Adrenal gland (tissue), 5 donors: ENCODE data around the gene PPP3CA.

Experiments used
- CTCF ChIP-seq, 6 experiments: fragments of 450-650 bp in 4 of 6; fragments of 200-600 bp in 2 of 6; sonication (generic) in 1 of 6; IDR thresholded peaks; 1 replicate in 5 of 6; 2 replicates in 1 of 6; pipeline versions ENCODE4 v1.5.1 to v1.8.0; 2016 to 2021; ENCODE audit warnings: antibody characterized with exemption in 6 of 6, mild to moderate bottlenecking in 2 of 6, moderate library complexity in 1 of 6
- POLR2A ChIP-seq, 2 donors: fragments of 450-650 bp; IDR thresholded peaks; one replicate each; pipeline ENCODE4 v1.6.1; 2017; ENCODE audit warnings: antibody characterized with exemption in 2 of 2, mild to moderate bottlenecking in 2 of 2, moderate library complexity in 1 of 2
- donor health status: DM: no; HTN: no; CAD: no.

GRCh38 chr4:100983426-100983825 lies 363.9 kb downstream of the PPP3CA start:
- TF ChIP-seq CTCF (IDR thresholded peaks at IDR 0.05): no peak
- no peak for TF ChIP-seq POLR2A (IDR thresholded peaks at IDR 0.05)
